ENCODE measurements around the gene MED15.
"Not testable (repeated sequence)": the region's sequence is repeated elsewhere in the genome, so short reads cannot be mapped to it uniquely, and the experiment has no call there.

MED15 gene

GRCh38 chr22:20619893-20620194 is 112.4 kb downstream of the MED15 start:
- not testable (repeated sequence) for DNase-seq (ENCODE audit: low read depth in 3 of 3, low spot score in 1 of 3)

- DNase-seq (ENCODE audit: low read depth in 3 of 3, low spot score in 1 of 3), result no peak
Observed at GRCh38 chr22:20621162-20621561, 113.8 kb downstream of the MED15 start.

DNA sequence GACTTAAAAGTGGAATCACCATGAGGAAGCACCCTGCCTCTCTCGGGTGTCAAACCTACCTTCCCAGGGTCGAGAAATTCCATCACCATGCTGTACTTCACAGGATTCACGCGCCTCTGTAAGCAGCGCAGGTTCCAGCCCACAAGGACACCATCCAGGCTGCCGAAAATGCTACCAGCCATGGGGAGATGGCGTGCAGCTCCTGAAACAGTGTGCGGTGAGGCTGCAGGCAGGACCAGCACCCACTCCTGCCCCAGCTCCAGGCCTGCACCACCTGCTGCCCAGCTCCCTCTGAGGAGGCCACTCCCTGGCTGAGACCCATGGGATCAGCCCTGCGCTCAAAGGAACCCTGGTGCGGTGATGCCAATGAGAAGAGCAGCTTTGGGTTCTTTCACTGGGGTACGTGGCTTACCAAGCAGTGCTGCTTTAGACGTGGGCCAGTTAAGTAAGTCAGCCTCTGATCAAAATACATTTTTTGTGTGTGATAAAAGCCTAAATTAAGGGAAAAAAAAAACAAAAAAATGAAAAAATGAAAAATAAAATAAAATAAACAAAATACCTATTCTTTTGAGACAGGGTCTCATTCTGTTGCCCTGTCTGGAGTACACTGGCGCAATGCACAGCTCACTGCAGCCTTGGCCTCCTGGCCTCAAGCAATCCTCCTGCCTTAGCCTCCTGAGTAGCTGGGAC is 115.4 kb downstream of the MED15 start:
- DNase-seq (ENCODE audit: low read depth in 3 of 3, low spot score in 1 of 3), result no peak

- no peak for DNase-seq (ENCODE audit: low read depth in 3 of 3, low spot score in 1 of 3)
Observed at GRCh38 chr22:20624161-20624616, 116.8 kb downstream of the MED15 start.

GRCh38 chr22:20625270-20625669 is 117.9 kb downstream of the MED15 start:
- no peak for DNase-seq (ENCODE audit: low read depth in 3 of 3, low spot score in 1 of 3)

GRCh38 chr22:20626811-20627210 is 119.4 kb downstream of the MED15 start:
- no peak for DNase-seq (ENCODE audit: low read depth in 3 of 3, low spot score in 1 of 3)

DNA sequence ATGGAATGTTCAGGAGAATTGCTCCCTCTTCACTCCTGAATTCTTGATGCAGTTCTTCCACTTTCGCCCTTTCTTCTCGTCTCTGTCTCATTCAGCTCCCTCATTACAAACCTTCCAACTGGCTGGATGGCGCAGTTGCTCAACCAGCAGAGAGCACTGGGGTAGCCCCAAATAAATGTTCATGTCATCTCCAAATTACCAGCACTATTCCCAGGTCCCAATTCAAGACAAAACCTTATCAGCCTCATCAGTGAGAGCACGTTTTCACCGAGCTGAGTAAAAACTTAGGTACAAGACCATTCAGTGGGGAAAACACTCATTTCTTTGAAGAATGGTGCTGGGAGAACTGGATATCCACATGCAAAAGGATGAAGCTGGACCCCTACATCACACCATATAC is 120.0 kb downstream of the MED15 start:
- no peak for DNase-seq (ENCODE audit: low read depth in 3 of 3, low spot score in 1 of 3)

GRCh38 chr22:20628081-20628939 is 120.9 kb downstream of the MED15 start:
- DNase-seq (ENCODE audit: low read depth in 3 of 3, low spot score in 1 of 3), result no peak

DNA sequence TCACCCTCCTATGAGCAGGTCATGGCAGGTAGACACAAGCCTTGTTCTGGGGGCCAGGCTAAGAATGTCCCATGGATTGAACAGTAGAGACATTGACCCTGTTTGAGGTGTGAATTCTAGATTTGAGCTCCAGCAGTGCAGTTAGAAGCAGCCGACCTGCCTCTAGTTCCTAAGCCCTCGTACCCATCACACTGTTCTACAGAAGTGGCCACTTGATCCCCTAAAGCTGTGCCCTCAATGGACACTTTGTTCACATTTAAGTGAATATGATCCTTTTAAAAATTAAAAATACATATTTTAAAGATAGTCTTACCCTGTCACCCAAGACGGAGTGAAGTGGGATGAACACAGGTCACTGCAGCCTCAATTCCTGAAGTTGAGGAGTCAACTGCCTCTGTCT is 122.0 kb downstream of the MED15 start:
- DNase-seq (ENCODE audit: low read depth in 3 of 3, low spot score in 1 of 3), result no peak

- no peak for DNase-seq (ENCODE audit: low read depth in 3 of 3, low spot score in 1 of 3)
Observed at GRCh38 chr22:20630873-20631617, 123.6 kb downstream of the MED15 start.

DNA sequence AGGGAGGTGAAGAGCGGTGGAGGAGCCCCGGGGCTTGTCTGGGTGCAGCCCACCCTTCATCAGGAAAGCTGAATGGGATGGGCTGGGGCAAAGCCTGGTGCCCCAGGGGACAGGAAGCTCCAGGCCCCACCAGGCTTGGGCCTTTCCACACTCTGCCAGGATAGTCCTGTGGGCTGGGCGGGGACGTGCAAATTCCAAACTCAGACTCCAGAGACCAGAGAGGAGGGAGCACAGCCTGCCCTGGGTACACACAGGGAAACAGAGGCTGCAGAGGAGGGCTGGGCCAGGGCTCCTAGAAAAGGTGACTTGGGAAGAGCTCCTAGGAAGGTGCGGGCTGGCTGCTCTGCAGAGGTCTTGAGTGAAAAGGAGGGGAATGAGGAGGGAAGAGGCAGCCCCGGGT is 124.7 kb downstream of the MED15 start:
- DNase-seq (ENCODE audit: low read depth in 3 of 3, low spot score in 1 of 3), result no peak

DNA sequence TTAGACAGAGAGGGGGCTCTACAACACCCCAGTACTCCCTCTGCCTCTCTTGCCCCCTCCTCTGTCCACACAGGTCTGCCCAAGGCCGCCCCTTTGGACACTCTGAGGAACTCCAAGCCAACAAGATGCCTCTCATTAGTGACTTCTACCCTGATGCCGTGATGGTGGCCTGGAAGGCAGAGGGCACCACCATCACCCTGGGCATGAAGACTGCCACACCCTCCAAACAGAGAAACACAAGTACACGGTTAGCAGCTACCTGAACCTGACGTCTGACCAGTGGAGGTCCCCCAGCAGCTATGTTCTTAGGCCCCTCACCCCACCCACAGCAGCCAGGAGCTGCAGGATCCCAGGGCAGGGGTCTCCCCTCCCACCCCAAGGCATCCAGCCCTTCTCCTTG is 125.1 kb downstream of the MED15 start:
- DNase-seq (ENCODE audit: low read depth in 3 of 3, low spot score in 1 of 3), result no peak

GRCh38 chr22:20634560-20635226 is 127.3 kb downstream of the MED15 start:
- no peak for DNase-seq (ENCODE audit: low read depth in 3 of 3, low spot score in 1 of 3)

GRCh38 chr22:20635227-20635591 is 127.8 kb downstream of the MED15 start:
- no peak for DNase-seq (ENCODE audit: low read depth in 3 of 3, low spot score in 1 of 3)

DNA sequence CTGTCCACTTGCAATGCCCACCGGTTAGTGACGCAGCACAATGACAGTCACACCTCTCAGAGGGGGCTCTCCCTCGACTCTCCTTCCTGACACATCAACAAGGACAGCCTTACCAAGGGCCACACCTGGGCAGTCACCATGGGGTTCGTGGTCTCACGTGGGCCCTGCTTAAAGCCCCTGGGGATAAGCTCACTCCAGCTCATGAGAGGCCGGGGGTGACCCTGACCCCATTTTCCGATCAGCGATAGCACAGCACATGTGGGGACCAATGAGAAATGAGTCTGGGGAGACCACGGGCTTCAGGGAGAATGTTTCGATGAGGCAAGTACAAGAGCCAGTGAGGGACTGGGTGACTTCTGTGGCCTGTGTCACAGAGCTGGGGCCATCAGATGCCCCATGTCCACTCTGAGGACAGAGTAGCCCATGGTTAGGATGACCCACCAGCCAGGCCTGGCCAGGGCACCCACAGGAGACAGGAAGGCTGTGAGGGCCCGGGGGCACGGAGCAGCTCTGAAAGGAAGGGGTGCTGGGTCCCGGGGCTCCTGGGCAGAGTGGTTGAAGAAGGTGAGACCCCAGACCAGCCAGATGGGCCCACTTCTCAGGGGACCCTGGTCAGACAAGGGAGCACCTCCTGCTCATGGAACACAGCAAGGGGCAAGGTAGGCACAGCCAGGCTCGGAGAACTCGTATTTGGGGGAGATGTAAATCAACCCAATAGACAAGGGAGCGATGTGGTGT is 128.8 kb downstream of the MED15 start:
- no peak for DNase-seq (ENCODE audit: low read depth in 3 of 3, low spot score in 1 of 3)

DNA sequence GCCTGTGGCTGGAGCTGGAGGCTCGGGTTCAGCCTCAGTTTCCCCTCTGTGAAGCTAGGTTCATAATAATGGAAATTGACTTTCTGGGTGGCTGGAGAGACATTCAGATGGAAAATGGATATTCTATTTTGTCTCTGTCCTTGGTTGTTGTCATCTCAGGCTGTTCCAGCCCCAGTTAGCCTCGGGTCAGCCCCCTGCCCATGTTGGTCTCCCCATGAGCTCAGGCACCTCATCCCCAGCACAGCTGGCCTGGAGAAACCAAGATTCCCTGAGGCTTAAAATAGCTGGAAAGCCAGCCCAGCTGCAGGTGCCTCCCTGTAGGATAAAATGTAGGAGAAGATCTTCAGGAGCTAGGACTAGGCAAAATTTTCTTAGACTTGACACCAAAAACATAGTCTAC is 129.5 kb downstream of the MED15 start:
- no peak for DNase-seq (ENCODE audit: low read depth in 3 of 3, low spot score in 1 of 3)

All from stimulated activated CD4-positive, alpha-beta T cell treated with anti-CD3 and anti-CD28 coated beads, TNF-alpha, amount 100 ng/mL, for 1 hour (primary cell).